Measurements from ENCODE around the gene ALDH18A1. TPM values are rescaled to one million over a fixed set of nuclear protein-coding genes. Genes with fewer than 3 reads are reported as not detected.

ALDH18A1 gene
- total RNA-seq, 1 experiment from 2014 or later, result 114 TPM

DNA sequence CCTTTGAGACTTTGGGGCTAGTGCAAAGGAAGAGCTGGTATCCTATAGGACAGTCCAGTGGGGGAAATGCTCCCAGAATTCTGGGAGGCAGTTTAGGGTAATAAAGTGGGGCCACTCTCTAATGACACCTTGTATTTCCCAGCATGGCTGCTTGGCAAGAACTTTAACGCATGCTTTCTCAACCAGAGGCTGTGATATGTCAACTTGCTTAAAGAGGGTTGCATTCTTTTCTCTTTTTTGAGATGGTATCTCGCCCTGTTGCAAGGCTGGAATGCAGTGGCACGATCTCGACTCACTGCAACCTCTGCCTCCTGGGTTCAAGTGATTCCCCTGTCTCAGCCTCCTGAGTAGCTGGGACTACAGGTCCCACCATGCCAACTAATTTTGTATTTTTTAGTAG is 38.4 kb downstream of the ALDH18A1 start:
- DNase-seq, result no peak
- no CpG with 5 or more reads among the region's 4 CpGs for WGBS (ENCODE audit: extremely low coverage, insufficient read length, low lambda C conversion rate)
- H3K4me3 Mint-ChIP-seq, result no peak overlapping the region

More for the DNA sequence above, 38.4 kb downstream of the ALDH18A1 start:
- Histone ChIP-seq H4K20me1 (ENCODE audit: control insufficient read depth, insufficient read depth, insufficient read length) (no peaks in the 10 kb centered on the region), H3K79me2 (ENCODE audit: insufficient read depth, low read length) (no peaks in the 10 kb centered on the region), H3K9me3 (ENCODE audit: control insufficient read depth, low read depth, low read length) (no peaks in the 10 kb centered on the region), H4K8ac (replicated peaks; ENCODE audit: insufficient read length, low read depth, low read length) (no peak overlapping the region), H3T11ph (ENCODE audit: low read length) (no peak overlapping the region), H2BK20ac (ENCODE audit: low read depth, low read length, poor library complexity, severe bottlenecking) (no peak overlapping the region), H3K14ac (ENCODE audit: insufficient read depth, low read length) (no peak overlapping the region), H3K56ac (ENCODE audit: insufficient read length, low read depth, low read length) (no peak overlapping the region), H3K27me3 (ENCODE audit: insufficient read depth, low read length) (no peaks in the 10 kb centered on the region), H3K23ac (ENCODE audit: insufficient read length, low read depth, low read length) (no peak overlapping the region), H3K4ac (ENCODE audit: low read depth, low read length) (no peak overlapping the region), H3K9ac (ENCODE audit: extremely low read depth, insufficient read length, low read length) (no peak overlapping the region), H2BK120ac (ENCODE audit: low read depth, low read length, poor library complexity, severe bottlenecking) (no peak overlapping the region), H4K5ac (ENCODE audit: insufficient read length, low read depth, low read length) (no peak overlapping the region), H2BK5ac (ENCODE audit: insufficient read length, low read length) (no peak overlapping the region), H3K4me2 (ENCODE audit: insufficient read depth, insufficient read length, low read length) (no peak overlapping the region), H2AFZ (ENCODE audit: low read length) (no peak overlapping the region), H3K23me2 (ENCODE audit: insufficient read length, low read depth, low read length, poor library complexity, severe bottlenecking) (no peaks in the 10 kb centered on the region), H2BK15ac (ENCODE audit: low read depth, low read length) (no peak overlapping the region), H3K4me1 (ENCODE audit: insufficient read depth, low read length) (no peaks in the 10 kb centered on the region), H3K79me1 (ENCODE audit: insufficient read depth, low read depth, low read length, poor library complexity, severe bottlenecking) (no peaks in the 10 kb centered on the region), H2AK5ac (ENCODE audit: insufficient read length, low read length) (no peak overlapping the region), H2BK12ac (ENCODE audit: insufficient read length, low read depth, low read length) (no peak overlapping the region), H3K27ac (ENCODE audit: insufficient read length, low read depth, low read length) (no peak overlapping the region), H3K18ac (ENCODE audit: insufficient read length, low read depth, low read length) (no peak overlapping the region), H4K91ac (ENCODE audit: insufficient read length, low read depth, low read length) (no peak overlapping the region)
- Mint-ChIP-seq H3K4me1 (no peaks in the 10 kb centered on the region), H3K9me3 (peaks cover 0 to 5% of the 10 kb centered on the region in 2 experiments; a peak in 1 of 5 replicates), H3K27me3 (ENCODE audit: low read depth) (no peaks in the 10 kb centered on the region), H3K27ac (no peak overlapping the region), H3K36me3 (ENCODE audit: insufficient read depth in 1 of 3, low read depth in 3 of 3) (peaks cover 36 to 86% (median 68%) of the 10 kb centered on the region in 3 experiments)
- no peak for TF ChIP-seq CTCF (conservative IDR thresholded peaks at IDR 0.05)

Data from H9 (cell line).